ENCODE data around the gene GORAB. TPM values are rescaled to one million over a fixed set of nuclear protein-coding genes. Genes with fewer than 3 reads are reported as not detected.

The GORAB gene
- total RNA-seq, 4 donors from 2014 or later: 13.6 to 29.3 (median 16.7) TPM

DNA sequence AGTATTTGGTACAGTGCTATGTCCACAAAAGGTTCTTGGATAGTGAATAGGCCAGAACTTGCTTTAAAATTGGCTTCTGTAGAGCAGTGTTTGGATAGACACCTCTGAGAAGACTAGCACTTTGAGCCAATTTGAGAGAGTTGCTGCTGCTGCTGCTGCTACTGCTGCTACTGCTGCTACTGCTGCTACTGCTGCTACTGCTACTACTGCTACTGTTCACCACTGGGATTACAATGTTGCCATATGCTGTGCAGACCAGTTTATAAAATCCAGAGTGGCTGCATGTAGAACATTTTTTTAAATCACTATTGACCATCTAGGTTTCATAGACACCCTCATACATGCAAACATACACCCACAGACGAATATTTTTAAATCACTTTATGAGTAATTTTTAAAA, 15.3 kb downstream of the GORAB start:
- H3K27ac ChIP-seq: no peak overlapping the region
- H3K4me3 ChIP-seq (replicated peaks in 1 of 3): no peak overlapping the region

DNA sequence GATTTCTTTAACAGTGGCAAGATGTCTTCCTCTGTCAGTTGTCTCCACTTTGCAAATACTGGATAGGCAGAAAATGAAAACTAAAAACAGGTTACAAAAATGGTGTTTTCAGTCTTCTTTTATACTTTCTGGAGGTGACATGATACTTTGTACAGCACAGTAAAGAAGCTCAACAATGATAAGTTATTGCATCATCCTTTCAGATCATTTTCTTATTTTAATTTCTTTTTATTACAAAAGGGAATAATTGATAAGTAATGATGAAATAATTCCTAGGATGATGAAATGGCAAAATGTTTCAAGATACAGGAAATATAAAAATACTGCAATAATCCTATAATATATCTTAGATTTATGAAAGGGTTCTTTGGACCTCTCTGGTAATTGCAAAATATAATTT, 16.5 kb downstream of the GORAB start:
- peaks cover 38 to 44% of the 10 kb centered on the region in 2 donors for H3K36me3 ChIP-seq
- H3K27ac ChIP-seq: no peak overlapping the region
- DNase-seq: no peak
- H3K27me3 ChIP-seq: no peaks in the 10 kb centered on the region
- TF ChIP-seq POLR2A (IDR thresholded peaks at IDR 0.05): no peak
- TF ChIP-seq, protein P1, sequence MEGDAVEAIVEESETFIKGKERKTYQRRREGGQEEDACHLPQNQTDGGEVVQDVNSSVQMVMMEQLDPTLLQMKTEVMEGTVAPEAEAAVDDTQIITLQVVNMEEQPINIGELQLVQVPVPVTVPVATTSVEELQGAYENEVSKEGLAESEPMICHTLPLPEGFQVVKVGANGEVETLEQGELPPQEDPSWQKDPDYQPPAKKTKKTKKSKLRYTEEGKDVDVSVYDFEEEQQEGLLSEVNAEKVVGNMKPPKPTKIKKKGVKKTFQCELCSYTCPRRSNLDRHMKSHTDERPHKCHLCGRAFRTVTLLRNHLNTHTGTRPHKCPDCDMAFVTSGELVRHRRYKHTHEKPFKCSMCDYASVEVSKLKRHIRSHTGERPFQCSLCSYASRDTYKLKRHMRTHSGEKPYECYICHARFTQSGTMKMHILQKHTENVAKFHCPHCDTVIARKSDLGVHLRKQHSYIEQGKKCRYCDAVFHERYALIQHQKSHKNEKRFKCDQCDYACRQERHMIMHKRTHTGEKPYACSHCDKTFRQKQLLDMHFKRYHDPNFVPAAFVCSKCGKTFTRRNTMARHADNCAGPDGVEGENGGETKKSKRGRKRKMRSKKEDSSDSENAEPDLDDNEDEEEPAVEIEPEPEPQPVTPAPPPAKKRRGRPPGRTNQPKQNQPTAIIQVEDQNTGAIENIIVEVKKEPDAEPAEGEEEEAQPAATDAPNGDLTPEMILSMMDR (IDR thresholded peaks at IDR 0.05): no peak
- intact Hi-C loops (cut with DNase I): no loop called here
- H3K4me1 ChIP-seq: no peaks in the 10 kb centered on the region
- no peaks in the 10 kb centered on the region for H3K9me3 ChIP-seq
- H3K4me3 ChIP-seq (replicated peaks in 1 of 3): no peak overlapping the region

More for the DNA sequence above, 15.3 kb downstream of the GORAB start:
- H3K4me1 ChIP-seq: no peaks in the 10 kb centered on the region
- intact Hi-C loops (cut with DNase I): no loop called here
- no peak for TF ChIP-seq POLR2A (IDR thresholded peaks at IDR 0.05)
- TF ChIP-seq, protein P1 (IDR thresholded peaks at IDR 0.05): no peak
- H3K27me3 ChIP-seq: no peaks in the 10 kb centered on the region
- peaks cover 40 to 51% of the 10 kb centered on the region in 2 donors for H3K36me3 ChIP-seq
- 98 to 100% methylated on average over 1 of the region's 1 CpG for WGBS, 2 donors
- DNase-seq: no peak
- no peaks in the 10 kb centered on the region for H3K9me3 ChIP-seq

DNA sequence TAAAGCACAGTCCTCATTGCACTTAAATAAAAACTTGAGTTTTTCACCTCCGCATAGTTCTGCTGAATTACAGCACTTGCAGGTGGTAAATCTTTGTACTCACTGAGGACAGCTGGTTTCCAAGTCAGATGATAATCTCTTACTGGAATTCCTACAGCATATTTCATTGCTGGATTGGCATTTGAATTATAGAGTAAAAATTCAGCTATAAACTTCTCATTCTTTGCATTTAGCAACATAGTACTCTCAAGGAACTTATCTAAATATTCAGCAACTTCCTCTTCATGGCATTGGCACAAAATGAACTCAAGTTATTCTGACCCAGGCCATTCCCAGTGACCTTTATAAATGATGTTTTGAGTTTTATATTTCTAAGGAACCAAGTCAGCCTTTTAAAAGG, 23.4 kb downstream of the GORAB start:
- Histone ChIP-seq H3K4me1 (no peaks in the 10 kb centered on the region), H3K4me3 (replicated peaks in 1 of 3) (no peak overlapping the region), H3K36me3 (peaks cover 11 to 17% of the 10 kb centered on the region in 2 donors), H3K27me3 (no peaks in the 10 kb centered on the region), H3K9me3 (no peaks in the 10 kb centered on the region), H3K27ac (no peak overlapping the region)
- no peak for DNase-seq
- TF ChIP-seq, protein P1 (IDR thresholded peaks at IDR 0.05): no peak
- TF ChIP-seq POLR2A (IDR thresholded peaks at IDR 0.05): no peak
- WGBS, 2 donors: 93 to 98% methylated on average over 1 of the region's 1 CpG
- intact Hi-C loops (cut with DNase I): no loop called here

DNA sequence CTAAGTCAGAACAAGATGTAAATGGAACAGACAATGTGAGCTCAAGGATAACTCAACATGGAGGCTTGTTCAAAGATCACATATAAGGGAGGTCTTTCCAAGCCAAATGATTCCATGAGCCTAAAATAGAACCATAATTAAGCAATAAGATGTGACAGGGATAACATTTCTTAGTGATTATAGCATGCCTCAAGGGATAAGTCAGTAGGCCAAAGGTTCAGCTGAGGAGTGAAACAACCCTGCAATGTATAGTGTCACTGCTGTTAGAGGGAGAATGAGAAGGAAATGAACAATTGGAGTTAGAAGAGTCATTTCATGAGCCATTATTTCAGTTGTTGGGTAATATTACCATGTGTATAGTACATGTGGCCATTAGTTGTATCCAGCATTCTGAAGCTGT, 25.0 kb downstream of the GORAB start:
- Histone ChIP-seq H3K4me1 (no peaks in the 10 kb centered on the region), H3K36me3 (peaks cover 9 to 11% of the 10 kb centered on the region in 2 donors), H3K9me3 (no peaks in the 10 kb centered on the region), H3K4me3 (replicated peaks in 1 of 3) (no peak overlapping the region), H3K27ac (no peak overlapping the region), H3K27me3 (no peaks in the 10 kb centered on the region)
- TF ChIP-seq POLR2A (IDR thresholded peaks at IDR 0.05): no peak
- TF ChIP-seq, protein P1 (IDR thresholded peaks at IDR 0.05): no peak
- intact Hi-C loops (cut with DNase I): no loop called here
- DNase-seq: no peak

DNA sequence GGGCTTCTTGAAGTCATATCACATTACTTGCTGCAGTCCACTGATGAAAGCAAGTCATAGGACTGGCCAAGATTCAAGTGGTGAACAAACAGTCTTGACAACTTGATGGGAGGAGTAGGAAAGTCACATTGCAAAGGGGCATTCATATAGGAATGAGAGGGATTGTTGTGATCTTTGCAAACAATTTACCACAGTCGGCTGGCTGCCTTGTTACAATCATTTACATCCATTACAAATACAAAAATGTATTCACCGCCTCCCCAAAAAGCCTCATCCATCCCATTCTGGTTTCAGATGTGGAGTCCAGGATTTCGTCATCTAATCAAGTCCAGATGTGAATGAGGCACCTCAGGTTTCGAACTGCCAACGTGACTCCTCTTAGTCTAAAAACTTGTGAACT, 26.8 kb downstream of the GORAB start:
- H3K4me3 ChIP-seq (replicated peaks in 1 of 3): no peak overlapping the region
- H3K9me3 ChIP-seq: no peaks in the 10 kb centered on the region
- 89 to 94% methylated on average over 5 of the region's 5 CpGs for WGBS, 2 donors
- no peaks in the 10 kb centered on the region for H3K27me3 ChIP-seq
- H3K36me3 ChIP-seq: peaks cover 0 to 5% of the 10 kb centered on the region in 2 donors
- H3K27ac ChIP-seq: no peak overlapping the region
- no peak for DNase-seq
- TF ChIP-seq, protein P1 (IDR thresholded peaks at IDR 0.05): no peak
- TF ChIP-seq POLR2A (IDR thresholded peaks at IDR 0.05): no peak
- no peaks in the 10 kb centered on the region for H3K4me1 ChIP-seq
- intact Hi-C loops (cut with DNase I): no loop called here
